HepG2 (cell line): Measurements from ENCODE around the gene TMEM14C. TPM values are rescaled to one million over a fixed set of nuclear protein-coding genes. Genes with fewer than 3 reads are reported as not detected.
A peak's percentile ranks its signal among the peaks of the same experiment; 100 is the strongest.

Experiments used
- ARHGAP35 ChIP-seq: sonication (generic); formaldehyde crosslinking; IDR thresholded peaks from 2 replicates; pipeline ENCODE4 v1.9.0; 2022; ENCODE audit warnings: mild to moderate bottlenecking, inconsistent platforms, moderate library complexity, missing genetic modification reagents, borderline replicate concordance
- CHD4 ChIP-seq: fragments of 200-600 bp; sonication (generic); IDR thresholded peaks from 2 replicates; pipeline ENCODE4 v1.7.0; 2017; ENCODE audit warnings: mild to moderate bottlenecking, low read length, borderline replicate concordance
- ELF1 ChIP-seq: sonication (generic); formaldehyde crosslinking; IDR thresholded peaks from 2 replicates; pipeline ENCODE4 v1.4.0; 2020; ENCODE audit warnings: missing genetic modification reagents
- HNRNPLL ChIP-seq: fragments of 200-400 bp; formaldehyde crosslinking; IDR thresholded peaks from 2 replicates; pipeline ENCODE4 v1.6.1; 2017; ENCODE audit warnings: mild to moderate bottlenecking, low read depth, low read length; ENCODE audit not compliant: poor library complexity, severe bottlenecking
- KDM5B ChIP-seq: sonication (generic); formaldehyde crosslinking; IDR thresholded peaks from 2 replicates; pipeline ENCODE4 v1.4.0; 2020; ENCODE audit warnings: missing genetic modification reagents, mild to moderate bottlenecking, borderline replicate concordance
- KLF9 ChIP-seq: IDR thresholded peaks from 2 replicates; pipeline ENCODE4 v1.6.1; 2016; ENCODE audit warnings: low read depth
- LCORL ChIP-seq, 2 experiments: fragments of 450-650 bp in 1 of 2; sonication (generic) in 1 of 2; formaldehyde crosslinking in 1 of 2; IDR thresholded peaks; 2 replicates each; pipeline versions ENCODE4 v1.5.0 to v1.6.1; 2017 to 2020; ENCODE audit warnings: antibody characterized with exemption in 1 of 2, missing genetic modification reagents in 1 of 2
- NCOA1 ChIP-seq: sonication (generic); formaldehyde crosslinking; IDR thresholded peaks from 2 replicates; pipeline ENCODE4 v1.9.0; 2021; ENCODE audit warnings: missing genetic modification reagents
- NR2F2 ChIP-seq: IDR thresholded peaks from 2 replicates; pipeline ENCODE4 v1.6.1; 2012; ENCODE audit warnings: low read depth, inconsistent platforms, borderline replicate concordance
- PITX1 ChIP-seq: sonication (generic); formaldehyde crosslinking; IDR thresholded peaks from 2 replicates; pipeline ENCODE4 v1.5.1; 2020; ENCODE audit warnings: mild to moderate bottlenecking, missing genetic modification reagents
- YEATS4 ChIP-seq: sonication (generic); formaldehyde crosslinking; IDR thresholded peaks from 2 replicates; pipeline ENCODE4 v1.4.0; 2020; ENCODE audit warnings: missing genetic modification reagents, borderline replicate concordance
- ZBTB1 ChIP-seq: sonication (generic); formaldehyde crosslinking; IDR thresholded peaks from 2 replicates; pipeline ENCODE4 v1.4.0; 2020; ENCODE audit warnings: missing genetic modification reagents, borderline replicate concordance
- ZNF225 ChIP-seq: sonication (generic); formaldehyde crosslinking; IDR thresholded peaks from 2 replicates; pipeline ENCODE4 v1.4.0; 2020; ENCODE audit warnings: mild to moderate bottlenecking, missing genetic modification reagents
- ZNF232 ChIP-seq: sonication (generic); formaldehyde crosslinking; IDR thresholded peaks from 2 replicates; pipeline ENCODE4 v1.4.0; 2020; ENCODE audit warnings: missing genetic modification reagents, borderline replicate concordance
- ZNF350 ChIP-seq: sonication (generic); formaldehyde crosslinking; IDR thresholded peaks from 2 replicates; pipeline ENCODE4 v1.4.0; 2020; ENCODE audit warnings: mild to moderate bottlenecking, low read depth, missing genetic modification reagents, borderline replicate concordance
- ZNF430 ChIP-seq: sonication (generic); formaldehyde crosslinking; IDR thresholded peaks from 2 replicates; pipeline ENCODE4 v1.9.0; 2021; ENCODE audit warnings: mild to moderate bottlenecking, missing genetic modification reagents
- ZNF546 ChIP-seq: sonication (generic); formaldehyde crosslinking; conservative IDR thresholded peaks from 2 replicates; pipeline ENCODE4 v1.8.1; 2023; ENCODE audit warnings: mild to moderate bottlenecking, missing genetic modification reagents
- ZNF788 ChIP-seq: sonication (generic); formaldehyde crosslinking; IDR thresholded peaks from 2 replicates; pipeline ENCODE4 v1.5.0; 2020; ENCODE audit warnings: mild to moderate bottlenecking, missing genetic modification reagents, borderline replicate concordance
- ZSCAN21 ChIP-seq: sonication (generic); formaldehyde crosslinking; IDR thresholded peaks from 2 replicates; pipeline ENCODE4 v1.8.0; 2022; ENCODE audit warnings: mild to moderate bottlenecking, missing genetic modification reagents, moderate library complexity, borderline replicate concordance
- polyA plus RNA-seq, 8 experiments: library from polyadenylated mRNA; depleted of rRNA in 3 of 8; stranded (reverse) in 7 of 8; unstranded in 1 of 8; fragments of >200 nt; fragmentation: Illumina TruSeq in 4 of 8; extraction: Trizol in 4 of 8; gene quantifications; 2 replicates each; pipeline versions ENCODE4 v1.2.1 to v1.2.3, GENCODE V29; 2011 to 2016; ENCODE audit warnings: low read depth in 4 of 8, missing spikeins in 1 of 8, mixed read lengths in 1 of 8; ENCODE audit not compliant: insufficient read depth in 1 of 8
- total RNA-seq, 5 experiments: library from RNA; depleted of rRNA; stranded (reverse); fragments of >200 nt; fragmentation: Illumina TruSeq; extraction: Trizol; gene quantifications; 2 replicates each; pipeline ENCODE4 v1.2.3, GENCODE V29; 2016; ENCODE audit warnings: low read depth in 1 of 5
- TF ChIP-seq, protein P1 (sequence below): sonication (generic); formaldehyde crosslinking; IDR thresholded peaks from 2 replicates; pipeline ENCODE4 v1.8.0; 2022; ENCODE audit warnings: mild to moderate bottlenecking, missing genetic modification reagents, moderate library complexity
- TF ChIP-seq, protein P2 (sequence below): sonication (generic); formaldehyde crosslinking; IDR thresholded peaks from 2 replicates; pipeline ENCODE4 v1.4.0; 2020; ENCODE audit warnings: missing genetic modification reagents, borderline replicate concordance
- TF ChIP-seq, protein P3 (sequence below): sonication (generic); formaldehyde crosslinking; IDR thresholded peaks from 2 replicates; pipeline ENCODE4 v1.5.0; 2020; ENCODE audit warnings: mild to moderate bottlenecking, missing genetic modification reagents, borderline replicate concordance

TMEM14C gene
- total and polyA plus RNA-seq, 2 of the 13 experiments (the other 11 are each of a cell fraction or from before 2014, with no cell fraction given), result 184 TPM

DNA sequence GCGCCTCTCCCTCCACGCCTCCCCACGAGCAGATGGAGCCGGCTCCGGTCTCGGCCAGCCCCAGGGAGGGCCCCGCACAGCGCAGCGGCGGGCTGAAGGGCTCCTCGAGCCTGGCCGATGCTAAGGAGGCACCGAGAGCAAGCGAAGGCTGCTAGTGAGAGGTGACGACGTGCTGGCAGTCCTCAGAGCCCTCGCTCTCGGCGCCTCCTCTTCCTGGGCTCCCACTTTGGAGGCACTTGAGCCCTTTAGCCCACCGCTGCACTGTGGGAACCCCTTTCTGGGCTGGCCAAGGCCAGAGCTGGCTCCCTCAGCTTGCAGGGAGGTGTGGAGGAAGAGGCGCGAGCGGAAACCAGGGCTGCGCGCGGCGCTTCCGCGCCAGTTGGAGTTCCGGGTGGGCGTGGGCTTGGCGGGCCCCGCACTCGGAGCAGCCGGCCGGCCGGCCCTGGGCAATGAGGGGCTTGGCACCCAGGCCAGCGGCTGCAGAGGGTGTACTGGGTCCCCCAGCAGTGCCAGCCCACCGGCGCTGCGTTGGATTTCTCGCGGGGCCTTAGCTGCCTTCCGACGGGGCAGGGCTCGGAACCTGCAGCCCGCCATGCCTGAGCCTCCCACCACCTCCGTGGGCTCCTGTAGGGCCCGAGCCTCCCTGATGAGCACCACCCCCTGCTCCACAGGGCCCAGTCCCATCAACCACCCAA is 2.5 kb upstream of the TMEM14C start (continued):
- TF ChIP-seq ZNF350 (CRISPR knock-in tag), result 0 out of 2 replicates have a peak, but pooled peaks have one; percentile 32
- no peak for TF ChIP-seq ZNF788 (CRISPR knock-in tag)
- TF ChIP-seq NCOA1 (CRISPR knock-in tag), result 0 out of 2 replicates have a peak, but pooled peaks have one; percentile 60
- peak; percentile 59 for TF ChIP-seq HNRNPLL
- no peak for TF ChIP-seq ZBTB1
- TF ChIP-seq, protein P1, sequence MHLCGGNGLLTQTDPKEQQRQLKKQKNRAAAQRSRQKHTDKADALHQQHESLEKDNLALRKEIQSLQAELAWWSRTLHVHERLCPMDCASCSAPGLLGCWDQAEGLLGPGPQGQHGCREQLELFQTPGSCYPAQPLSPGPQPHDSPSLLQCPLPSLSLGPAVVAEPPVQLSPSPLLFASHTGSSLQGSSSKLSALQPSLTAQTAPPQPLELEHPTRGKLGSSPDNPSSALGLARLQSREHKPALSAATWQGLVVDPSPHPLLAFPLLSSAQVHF, result peak; percentile 84; the same call in 1 of the 2 replicates
- no peak for TF ChIP-seq CHD4
- TF ChIP-seq ZNF430 (CRISPR knock-in tag), result peak; percentile 67; the same call in 1 of the 2 replicates
- TF ChIP-seq ZSCAN21 (CRISPR knock-in tag), result peak; percentile 68; the same call in 1 of the 2 replicates
- TF ChIP-seq, protein P2, sequence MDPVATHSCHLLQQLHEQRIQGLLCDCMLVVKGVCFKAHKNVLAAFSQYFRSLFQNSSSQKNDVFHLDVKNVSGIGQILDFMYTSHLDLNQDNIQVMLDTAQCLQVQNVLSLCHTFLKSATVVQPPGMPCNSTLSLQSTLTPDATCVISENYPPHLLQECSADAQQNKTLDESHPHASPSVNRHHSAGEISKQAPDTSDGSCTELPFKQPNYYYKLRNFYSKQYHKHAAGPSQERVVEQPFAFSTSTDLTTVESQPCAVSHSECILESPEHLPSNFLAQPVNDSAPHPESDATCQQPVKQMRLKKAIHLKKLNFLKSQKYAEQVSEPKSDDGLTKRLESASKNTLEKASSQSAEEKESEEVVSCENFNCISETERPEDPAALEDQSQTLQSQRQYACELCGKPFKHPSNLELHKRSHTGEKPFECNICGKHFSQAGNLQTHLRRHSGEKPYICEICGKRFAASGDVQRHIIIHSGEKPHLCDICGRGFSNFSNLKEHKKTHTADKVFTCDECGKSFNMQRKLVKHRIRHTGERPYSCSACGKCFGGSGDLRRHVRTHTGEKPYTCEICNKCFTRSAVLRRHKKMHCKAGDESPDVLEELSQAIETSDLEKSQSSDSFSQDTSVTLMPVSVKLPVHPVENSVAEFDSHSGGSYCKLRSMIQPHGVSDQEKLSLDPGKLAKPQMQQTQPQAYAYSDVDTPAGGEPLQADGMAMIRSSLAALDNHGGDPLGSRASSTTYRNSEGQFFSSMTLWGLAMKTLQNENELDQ (CRISPR knock-in tag), result no peak
- peak; percentile 74 for TF ChIP-seq YEATS4
- TF ChIP-seq, protein P3, sequence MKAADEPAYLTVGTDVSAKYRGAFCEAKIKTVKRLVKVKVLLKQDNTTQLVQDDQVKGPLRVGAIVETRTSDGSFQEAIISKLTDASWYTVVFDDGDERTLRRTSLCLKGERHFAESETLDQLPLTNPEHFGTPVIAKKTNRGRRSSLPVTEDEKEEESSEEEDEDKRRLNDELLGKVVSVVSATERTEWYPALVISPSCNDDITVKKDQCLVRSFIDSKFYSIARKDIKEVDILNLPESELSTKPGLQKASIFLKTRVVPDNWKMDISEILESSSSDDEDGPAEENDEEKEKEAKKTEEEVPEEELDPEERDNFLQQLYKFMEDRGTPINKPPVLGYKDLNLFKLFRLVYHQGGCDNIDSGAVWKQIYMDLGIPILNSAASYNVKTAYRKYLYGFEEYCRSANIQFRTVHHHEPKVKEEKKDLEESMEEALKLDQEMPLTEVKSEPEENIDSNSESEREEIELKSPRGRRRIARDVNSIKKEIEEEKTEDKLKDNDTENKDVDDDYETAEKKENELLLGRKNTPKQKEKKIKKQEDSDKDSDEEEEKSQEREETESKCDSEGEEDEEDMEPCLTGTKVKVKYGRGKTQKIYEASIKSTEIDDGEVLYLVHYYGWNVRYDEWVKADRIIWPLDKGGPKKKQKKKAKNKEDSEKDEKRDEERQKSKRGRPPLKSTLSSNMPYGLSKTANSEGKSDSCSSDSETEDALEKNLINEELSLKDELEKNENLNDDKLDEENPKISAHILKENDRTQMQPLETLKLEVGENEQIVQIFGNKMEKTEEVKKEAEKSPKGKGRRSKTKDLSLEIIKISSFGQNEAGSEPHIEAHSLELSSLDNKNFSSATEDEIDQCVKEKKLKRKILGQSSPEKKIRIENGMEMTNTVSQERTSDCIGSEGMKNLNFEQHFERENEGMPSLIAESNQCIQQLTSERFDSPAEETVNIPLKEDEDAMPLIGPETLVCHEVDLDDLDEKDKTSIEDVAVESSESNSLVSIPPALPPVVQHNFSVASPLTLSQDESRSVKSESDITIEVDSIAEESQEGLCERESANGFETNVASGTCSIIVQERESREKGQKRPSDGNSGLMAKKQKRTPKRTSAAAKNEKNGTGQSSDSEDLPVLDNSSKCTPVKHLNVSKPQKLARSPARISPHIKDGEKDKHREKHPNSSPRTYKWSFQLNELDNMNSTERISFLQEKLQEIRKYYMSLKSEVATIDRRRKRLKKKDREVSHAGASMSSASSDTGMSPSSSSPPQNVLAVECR, result 0 out of 2 replicates have a peak, but pooled peaks have one; percentile 27
- peak; percentile 77 for TF ChIP-seq KDM5B (CRISPR knock-in tag)
- 0 out of 2 replicates have a peak, but pooled peaks have one; percentile 40 for TF ChIP-seq ZNF232 (CRISPR knock-in tag)
- peak; percentile 61 for TF ChIP-seq ELF1 (CRISPR knock-in tag)
- TF ChIP-seq LCORL (IDR thresholded peaks at IDR 0.05), result no peak
- TF ChIP-seq LCORL (CRISPR knock-in tag; IDR thresholded peaks at IDR 0.05), result peak; percentile 64; the same call in 1 of the 2 replicates
- peak; percentile 84; the same call in 1 of the 2 replicates for TF ChIP-seq KLF9 (CRISPR knock-in tag)
- TF ChIP-seq ARHGAP35 (CRISPR knock-in tag), result peak; percentile 32; the same call in 1 of the 2 replicates
- peak; percentile 93; the same call in 1 of the 2 replicates for TF ChIP-seq ZNF546 (CRISPR knock-in tag)
- TF ChIP-seq NR2F2, result no peak
- no peak for TF ChIP-seq PITX1
- TF ChIP-seq ZNF225 (CRISPR knock-in tag), result 0 out of 2 replicates have a peak, but pooled peaks have one; percentile 23
